ENCODE results near the gene TMEM94.
"Not testable (repeated sequence)": the region's sequence is repeated elsewhere in the genome, so short reads cannot be mapped to it uniquely, and the experiment has no call there.

Gene TMEM94

DNA sequence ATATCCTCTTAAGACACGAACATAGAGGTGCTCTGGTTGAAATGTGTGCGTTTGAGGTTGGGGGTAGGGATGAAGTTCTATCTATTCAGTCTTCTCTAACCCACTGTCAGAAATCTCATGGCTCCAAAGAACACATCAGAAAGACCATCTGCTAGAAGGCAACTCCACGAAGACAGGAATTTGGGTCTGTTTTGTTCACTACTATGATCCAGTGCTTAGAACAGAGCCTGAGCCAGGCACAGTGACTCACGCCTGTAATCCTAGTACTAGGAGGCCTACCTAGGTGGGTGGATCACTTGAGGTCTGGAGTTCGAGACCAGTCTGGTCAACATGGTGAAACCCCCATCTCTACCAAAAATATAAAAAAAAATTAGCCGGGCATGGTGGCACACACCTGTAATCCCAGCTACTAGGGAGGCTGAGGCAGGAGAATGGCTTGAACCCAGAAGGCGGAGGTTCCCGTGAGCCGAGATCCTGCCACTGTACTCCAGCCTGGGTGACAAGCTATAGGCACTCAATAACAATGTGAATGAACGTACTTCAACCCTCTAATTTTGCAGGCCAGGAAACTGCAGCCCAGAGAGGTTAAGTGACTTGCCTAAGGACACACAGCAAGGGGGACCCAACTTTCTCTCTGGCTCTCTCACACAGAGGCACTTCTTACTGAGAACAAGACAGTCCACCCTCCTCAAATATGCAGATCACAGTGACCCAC is 56.6 kb downstream of the TMEM94 start:
- no peak for DNase-seq

DNA sequence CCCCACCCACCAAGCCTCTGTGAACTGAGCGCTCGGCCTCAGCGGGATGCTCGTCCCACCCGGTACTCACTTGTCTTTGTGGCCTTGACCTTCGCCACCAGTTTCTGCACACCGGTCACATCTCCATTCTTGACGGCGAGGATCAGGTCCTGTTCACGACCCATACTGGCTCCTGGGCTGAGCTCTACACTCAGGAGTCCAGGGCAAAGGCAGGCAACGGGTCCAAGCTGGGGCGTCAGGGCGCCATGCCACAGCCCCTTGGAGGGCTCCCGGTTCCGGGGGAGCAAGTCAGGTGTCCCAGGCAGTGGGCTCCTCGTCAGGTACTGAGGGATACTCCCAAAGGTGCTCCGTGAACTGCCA is 57.2 kb downstream of the TMEM94 start:
- no peak for DNase-seq

DNA sequence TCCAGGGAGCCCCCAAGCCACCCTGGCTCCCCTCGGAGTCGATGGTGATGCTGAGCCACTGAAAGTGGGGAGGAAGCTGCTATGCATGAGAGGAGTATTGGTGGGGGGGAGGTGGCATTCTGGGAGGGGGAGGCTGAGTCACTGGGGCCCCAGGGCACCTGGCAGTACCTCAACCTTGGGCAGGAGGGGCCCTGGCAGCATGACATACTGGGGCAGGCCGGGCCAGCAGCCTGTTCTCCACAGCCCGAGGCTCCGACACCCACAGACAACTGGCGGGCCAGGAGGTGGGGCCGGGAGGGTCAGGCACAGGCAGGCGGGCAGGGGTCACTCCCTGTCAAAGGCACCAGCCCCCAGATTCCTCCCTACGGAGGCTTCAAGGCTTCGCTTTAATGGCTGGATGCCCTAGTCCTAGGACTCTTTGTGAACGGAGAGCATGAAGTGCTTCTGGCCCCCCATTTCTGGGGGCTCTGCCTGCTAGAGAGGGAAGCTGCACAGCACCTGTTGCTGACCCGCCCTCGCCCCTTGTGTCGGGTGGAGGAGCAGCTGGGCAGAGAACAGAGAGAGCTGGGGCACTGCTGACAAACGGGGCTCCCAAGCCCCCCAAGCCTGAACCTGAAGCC is 58.0 kb downstream of the TMEM94 start:
- no peak for DNase-seq

DNA sequence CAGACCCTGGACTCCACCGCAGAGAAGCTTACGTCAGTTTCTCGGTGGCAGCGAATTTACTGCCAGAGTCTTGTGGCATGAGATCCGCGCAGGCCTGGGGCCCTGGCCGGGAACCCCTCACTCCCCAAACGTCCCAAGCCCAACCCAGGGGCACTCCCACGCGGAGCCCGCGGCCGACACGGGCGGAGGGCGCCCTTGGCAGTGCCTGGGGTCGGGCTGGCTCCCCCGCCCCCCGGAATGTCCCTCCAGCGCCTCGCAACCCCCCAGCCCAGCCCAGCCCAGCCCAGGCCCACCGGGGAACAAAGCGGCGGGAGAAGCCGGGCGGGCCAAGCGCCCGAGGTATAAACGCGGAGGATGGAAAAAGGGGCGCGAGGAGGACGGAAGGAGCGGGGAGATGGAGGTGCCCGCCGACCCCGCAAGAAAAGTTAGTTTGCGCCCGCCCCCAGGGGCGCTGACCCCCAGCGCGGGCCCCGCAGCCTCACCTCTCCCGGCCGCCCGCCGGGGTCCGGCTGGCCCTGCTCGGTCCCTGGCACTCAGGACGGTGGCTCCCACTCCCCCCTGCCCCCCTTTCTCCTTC is 58.6 kb downstream of the TMEM94 start:
- DNase-seq = no peak

DNA sequence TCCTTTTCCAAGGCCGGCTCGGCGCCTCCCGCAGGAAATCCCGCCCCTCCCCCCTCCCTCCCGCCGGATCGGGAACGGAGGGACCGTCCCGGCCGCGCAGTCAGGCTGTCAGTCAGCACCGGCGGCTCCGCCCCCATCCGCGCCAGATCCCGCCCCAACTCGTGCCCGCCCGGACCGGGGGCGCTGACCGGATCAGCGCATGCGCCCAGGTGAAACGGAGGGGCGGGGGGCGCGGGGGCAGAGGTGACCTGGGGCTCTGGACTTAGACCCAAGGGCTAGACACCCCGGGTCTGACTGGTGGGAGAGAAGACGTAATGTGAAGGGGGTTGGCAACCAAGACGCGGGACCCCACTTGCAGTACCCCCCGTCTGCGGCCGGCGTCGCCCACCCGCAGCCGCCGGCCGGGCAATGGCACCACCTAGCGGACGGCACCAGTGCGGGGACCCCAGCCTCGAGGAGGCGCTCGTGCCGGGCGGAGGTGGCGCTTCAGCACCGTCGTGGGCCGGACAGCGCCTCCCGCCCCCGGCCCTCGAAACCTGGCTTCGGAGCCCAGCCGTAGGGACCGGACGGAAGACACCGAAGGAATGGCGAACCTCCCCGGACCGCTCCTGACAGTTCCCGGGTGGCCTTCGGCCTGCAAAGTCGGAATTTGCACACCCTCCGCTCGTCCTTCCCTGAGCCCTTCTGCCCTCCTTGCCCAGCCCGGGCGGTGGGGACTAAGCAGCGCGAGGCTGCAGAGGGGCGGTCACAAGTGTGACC is 59.2 kb downstream of the TMEM94 start, which contains the start of gene CASKIN2:
CASKIN2 (minus strand) TSS at position 42 of the 759 bp plus-strand sequence. CDS start 1,733 bp downstream, outside the sequence.
- peak; percentile 75 for DNase-seq

DNA sequence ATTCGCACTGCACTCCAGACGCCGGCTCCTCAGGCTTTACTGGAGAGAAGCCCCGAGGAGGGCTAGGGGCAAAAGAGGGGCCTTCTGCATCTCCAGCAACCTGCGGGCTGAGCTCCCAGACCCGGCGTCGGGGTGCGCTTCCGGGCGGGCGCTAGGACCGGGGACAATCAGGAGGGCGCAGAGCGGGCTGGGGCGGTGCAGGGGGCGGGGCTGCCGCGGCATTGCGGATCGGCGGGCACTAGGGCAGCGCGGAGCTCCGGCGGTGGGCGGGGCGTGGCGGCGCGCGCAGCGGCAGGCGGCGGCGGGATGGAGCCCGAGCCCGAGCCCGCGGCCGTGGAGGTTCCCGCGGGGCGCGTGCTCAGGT is 59.8 kb downstream of the TMEM94 start, which contains the start of gene TSEN54:
TSEN54 (plus strand) TSS at position 274 of the 364 bp plus-strand sequence; CDS start at position 307, 33 bp downstream.
- peak; percentile 94 for DNase-seq

DNA sequence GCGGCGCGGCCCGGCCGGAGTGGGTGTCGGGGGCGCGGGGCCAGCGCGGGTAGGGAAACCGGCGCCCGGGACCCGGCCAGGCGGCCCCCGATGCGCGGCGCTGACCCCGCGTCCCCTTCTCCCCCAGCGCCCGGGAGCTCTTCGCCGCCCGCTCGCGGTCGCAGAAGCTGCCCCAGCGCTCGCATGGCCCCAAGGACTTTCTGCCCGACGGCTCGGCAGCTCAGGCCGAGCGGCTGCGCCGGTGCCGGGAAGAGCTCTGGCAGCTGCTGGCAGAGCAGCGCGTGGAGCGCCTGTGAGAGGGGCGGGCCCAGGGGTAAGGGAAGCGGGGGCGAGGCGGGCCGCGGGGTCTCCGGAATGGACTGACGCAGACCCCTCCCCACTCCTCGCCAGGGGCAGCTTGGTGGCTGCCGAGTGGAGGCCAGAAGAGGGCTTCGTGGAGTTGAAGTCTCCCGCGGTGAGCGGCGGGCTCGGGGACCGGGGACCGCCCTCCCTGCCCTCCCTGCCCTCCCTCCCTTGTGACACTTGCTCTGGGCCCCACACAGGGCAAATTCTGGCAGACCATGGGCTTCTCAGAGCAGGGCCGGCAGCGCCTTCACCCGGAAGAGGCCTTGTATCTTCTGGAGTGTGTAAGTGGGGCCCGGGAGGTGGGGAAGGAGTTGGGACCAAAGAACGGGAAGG is 60.3 kb downstream of the TMEM94 start:
- DNase-seq = peak; percentile 26

DNA sequence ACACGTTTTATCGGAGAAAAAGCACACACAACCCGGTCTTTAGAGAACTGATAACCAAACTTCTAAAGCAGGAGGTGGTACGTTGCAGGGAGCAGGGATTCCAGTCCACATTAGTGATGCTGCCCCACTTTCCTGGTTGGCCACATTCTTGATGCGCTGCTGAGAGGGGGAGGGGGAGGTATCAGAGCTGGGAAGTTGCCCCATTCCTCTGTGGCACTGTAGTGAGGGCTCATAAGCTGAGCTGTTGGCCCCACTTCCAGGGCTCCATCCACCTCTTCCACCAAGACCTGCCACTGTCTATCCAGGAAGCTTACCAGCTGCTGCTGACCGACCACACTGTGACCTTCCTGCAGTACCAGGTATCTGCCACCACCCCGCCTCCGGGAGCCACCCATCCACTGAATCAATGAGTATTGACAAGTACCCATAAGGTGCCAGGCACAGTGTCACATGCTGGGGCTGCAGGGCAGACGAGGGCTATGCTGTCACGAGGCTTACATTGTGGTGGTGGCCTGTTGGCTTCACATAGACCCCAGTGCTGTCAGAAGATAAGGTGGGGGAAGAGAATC is 60.9 kb downstream of the TMEM94 start:
- DNase-seq = peak; percentile 43

DNA sequence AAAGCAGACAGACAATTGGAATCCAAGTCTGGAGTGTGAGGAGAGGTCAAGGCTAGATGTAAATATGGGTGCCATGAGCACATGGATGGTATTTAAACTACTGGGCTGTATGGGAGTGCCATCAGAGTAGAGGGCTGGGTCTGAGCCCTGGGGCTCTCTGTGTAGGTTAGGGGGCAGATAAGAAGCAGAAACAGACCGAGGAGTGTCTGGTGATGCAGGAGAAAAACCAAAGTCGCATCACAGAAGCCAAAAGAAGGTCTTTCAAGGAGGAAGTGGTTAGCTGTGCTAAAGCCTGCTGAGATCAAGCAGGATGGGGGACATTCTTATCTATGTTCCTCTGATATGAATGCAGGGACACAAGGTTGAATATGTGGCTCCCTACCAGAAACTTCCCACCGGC is 61.8 kb downstream of the TMEM94 start:
- DNase-seq = peak; percentile 76

DNA sequence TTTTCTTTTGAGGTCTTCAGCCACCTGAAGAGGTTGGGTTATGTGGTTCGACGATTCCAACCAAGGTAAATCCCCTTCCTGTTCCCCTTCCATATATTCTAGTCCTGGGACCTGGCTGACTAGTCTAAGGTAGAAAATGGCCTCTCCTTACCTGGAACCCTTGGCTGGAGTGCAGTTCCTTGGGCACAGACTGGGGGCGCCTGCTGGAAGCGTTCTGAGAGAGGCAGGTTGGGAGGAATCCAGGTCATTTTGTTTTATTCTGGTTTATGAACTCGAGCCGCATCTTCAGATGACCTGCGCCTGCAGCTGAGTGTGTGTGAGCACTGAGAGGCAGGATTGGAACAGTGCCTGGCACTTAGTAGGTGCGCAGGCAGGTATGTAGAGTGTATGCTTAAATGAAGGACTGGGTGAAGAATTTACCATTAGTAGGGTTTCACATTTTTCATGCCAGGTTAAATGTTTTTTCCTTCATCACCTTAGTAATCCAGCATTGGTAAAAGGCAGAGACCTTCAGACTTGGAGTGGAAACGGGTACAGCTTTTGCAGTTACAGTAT is 62.6 kb downstream of the TMEM94 start:
- DNase-seq = no peak

DNA sequence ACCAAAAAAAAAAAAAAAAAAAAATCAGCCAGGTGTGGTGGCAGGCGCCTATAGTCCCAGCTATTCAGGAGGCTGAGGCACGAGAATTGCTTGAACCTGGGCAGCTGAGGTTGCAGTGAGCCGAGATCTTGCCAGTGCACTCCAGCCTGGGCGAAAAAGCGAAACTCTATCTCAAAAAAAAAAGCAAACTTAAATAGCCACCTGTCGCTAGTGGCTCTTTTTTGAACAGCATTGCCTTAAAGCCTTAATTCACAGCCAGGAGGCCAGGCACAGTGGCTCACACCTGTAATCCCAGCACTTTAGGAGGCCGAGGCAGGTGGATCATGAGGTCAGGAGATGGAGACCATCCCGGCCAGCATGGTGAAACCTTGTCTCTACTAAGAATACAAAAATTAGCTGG is 64.0 kb downstream of the TMEM94 start:
- DNase-seq = not testable (repeated sequence)

DNA sequence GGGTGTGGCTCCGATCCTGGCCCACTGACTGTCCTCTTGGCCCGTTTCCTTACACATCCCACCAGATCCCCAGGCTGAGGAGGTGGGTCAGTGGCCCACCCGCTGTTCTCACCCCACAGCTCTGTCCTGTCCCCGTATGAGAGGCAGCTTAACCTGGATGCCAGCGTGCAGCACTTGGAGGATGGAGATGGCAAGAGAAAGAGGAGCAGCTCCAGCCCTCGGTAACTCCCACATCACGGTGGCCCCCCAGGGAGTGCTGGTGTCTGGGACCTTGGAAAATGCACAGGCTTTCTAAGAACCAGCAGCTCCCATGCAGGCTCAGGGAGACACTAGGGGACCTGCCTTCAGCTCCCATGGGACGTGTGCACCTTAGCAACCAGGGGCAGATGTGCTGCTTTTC is 64.9 kb downstream of the TMEM94 start:
- no peak for DNase-seq

DNA sequence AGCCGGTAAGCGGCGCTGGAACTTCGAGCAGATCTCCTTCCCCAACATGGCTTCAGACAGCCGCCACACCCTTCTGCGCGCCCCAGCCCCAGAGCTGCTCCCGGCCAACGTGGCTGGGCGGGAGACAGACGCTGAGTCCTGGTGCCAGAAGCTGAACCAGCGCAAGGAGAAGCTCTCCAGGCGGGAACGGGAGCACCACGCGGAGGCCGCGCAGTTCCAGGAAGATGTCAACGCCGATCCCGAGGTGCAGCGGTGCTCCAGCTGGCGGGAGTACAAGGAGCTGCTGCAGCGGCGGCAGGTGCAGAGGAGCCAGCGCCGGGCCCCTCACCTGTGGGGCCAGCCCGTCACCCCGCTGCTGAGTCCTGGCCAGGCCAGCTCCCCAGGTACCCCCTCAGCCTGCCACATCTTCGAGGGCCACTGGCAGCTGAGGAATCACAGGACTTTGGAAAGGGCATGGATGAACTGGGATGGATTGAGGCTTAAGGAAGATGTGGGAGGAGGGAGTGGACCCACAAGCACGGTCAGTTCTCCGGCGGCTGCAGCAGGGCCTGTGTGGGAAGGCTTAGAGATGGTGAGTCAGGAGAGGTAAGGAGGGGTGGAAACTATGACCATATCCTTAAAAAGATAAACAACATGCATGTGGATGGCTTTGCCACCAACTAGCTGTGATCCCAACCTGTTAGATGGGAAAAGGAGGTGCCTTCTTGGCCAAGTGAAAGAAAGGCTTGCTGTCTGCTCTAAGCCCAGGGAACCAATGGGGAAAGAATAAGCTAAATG is 65.7 kb downstream of the TMEM94 start:
- DNase-seq = no peak

DNA sequence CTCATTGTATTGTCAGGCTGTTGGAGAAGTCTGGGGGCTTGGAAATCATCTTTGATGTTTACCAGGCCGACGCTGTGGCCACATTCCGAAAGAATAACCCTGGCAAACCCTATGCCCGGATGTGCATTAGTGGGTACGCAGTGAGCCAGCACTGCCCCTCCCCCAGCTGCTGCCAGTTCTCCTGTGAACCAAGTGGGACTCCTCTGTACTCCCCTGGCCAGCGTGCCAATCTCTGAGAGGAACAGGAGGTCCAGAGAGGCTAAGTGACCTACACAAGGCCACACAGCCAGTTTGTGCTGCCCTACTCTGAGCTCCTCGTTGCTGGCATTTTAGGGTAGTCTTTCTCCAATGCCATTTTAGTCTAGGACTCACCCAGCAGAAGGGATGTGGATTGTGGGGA is 67.2 kb downstream of the TMEM94 start:
- no peak for DNase-seq

DNA sequence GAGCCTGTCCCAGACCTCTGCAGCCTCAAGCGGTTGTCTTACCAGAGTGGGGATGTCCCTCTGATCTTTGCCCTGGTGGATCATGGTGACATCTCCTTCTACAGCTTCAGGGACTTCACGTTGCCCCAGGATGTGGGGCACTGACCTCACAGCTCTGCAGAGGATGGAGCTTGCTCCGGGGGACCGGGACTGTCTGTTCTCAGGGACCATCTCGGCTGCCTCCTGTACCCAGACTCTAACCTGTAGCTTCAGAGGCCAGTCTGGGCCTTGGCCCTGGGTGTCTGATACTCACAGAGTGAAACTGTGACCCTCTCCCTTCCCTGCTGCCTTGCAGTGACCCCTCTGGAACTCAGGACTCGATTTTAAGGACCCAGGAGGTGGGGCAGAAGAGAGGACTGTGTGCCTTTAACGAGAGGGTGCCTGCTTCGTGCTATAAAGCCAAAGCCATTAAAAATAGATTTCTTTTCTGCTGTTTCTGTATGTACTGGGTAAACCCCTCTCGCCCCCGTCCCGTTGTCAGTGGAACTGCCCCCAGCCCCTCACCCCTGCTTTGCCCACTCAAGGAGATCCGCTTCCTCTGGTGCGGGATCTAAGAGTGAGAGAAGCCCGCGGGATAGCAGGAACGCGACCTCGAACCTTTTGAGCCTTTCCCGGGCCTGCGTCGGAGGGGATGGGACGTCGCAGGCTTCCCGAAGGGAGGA is 68.0 kb downstream of the TMEM94 start:
- peak; percentile 6 for DNase-seq

DNA sequence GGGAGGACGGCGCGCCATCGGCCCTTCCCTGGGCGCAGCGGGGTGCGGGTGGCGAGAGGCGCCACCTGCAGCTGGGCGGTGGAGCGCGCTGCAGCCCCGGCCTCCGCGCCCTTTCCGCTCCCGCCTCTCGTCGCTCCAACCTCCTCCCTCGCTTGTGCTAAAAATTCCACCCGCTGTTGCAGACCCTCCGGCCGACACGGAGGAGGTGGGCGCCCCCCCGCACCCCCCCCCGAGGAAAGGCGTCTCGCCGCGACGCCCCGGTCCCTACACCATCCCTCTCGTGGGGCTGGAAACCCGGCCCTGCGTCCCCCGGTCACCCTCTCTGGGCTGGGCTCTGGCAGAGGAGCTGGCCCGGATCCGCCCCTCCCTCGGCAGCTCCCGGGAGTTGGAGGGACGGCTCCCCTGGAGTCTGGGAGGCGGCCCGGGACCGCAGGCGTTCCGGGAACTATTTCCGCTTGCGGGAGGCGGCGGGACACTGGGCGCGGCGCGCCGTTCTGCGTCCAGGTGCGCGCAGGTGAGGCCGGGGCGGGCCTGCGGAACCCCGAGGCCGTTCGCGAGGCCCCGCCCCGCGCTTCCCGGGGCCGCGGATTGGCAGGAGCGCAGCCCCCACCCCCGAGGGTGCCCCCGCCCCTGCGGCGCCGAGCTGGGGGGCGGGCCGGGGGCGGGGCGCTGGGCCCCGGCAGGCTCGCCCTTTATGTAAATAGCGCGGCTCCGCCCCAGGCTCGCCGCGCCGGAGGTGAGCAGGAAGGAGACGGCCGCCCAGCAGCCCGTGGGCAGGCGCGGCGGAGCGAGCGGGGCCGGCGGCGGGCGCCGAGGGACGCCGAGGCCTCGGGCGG is 68.8 kb downstream of the TMEM94 start, which contains the start of gene LLGL2:
LLGL2 (plus strand) TSS at position 728 of the 836 bp plus-strand sequence. CDS start 17,730 bp downstream, outside the sequence.
- DNase-seq = peak; percentile 88

DNA sequence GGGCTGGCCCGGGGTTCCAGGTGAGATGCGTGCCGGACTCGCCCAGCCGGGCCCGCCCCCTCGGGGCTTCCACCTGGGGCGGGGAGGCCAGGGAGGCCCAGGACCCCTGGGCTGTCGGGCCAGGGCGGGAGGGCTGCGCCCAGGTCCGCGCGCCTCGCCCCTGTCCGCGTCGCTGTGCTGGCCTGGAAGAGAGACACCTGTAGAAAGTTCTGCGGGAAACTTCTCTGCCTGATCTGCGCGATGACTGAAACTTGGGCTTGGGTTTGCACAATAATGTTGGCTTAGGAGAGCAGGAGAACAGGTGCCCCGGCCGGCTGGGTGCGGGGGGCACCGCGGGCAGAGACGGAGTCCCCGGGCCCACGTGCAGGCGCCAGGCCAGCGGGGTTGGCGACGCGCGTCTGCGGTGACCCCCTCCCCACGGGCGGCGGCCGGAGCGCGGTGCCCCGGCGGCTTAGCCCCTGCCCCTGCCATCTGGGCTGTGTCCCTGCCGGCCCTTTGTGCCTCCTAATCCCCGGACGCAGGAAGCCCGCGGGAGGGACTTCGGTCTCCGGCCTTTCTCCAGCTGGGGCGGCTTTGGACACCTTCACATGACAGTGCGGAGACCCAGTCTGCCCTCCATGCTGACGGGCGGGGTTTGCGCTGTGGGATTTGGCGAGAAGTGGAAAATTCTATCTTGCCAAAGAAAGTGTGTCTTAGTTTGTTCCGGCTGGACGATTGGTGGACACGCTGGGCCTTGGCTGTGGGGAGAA is 69.5 kb downstream of the TMEM94 start:
- no peak for DNase-seq

DNA sequence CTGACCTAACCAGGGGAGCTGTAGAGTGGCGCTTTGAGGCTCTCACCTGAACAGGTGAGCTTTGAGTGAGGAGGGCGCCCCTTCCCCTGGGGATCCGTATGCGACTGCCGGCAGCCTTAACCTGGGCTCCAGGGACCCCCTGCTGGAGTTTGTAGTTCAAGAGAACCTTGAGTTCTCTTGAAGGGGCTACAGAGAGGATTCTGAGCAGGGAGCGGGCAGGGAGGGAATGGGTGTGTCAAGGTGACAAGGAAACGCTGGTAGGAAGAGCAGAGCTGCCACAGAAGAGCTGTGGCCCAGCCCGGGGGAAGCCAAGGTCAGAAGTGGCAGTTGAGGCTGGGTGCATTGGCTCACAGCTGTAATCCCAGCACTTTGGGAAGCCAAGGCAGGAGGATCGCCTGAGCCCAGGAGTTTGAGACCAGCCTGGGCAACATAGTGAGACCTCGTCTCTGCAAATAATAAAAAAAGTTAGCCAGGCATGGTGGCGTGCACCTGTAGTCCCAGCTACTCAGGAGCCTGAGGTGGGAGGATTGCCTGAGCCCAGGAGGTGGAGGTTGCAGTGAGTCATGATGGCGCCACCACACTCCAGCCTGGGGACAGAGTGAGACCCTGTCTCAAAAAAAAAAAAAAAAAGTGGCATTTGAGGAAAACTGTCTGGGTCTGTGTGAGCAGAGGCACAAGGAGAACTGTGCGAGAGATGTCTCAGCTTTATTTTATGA is 70.3 kb downstream of the TMEM94 start:
- DNase-seq = no peak

All from CD4-positive, alpha-beta T cell treated with Interleukin-17A for 1 hour (primary cell).